Loucy (cell line): Measurements from ENCODE around the gene TCEANC2.

Experiments
- CTCF ChIP-seq: fragments of 200-600 bp; sonication (generic); conservative IDR thresholded peaks from 2 replicates; pipeline ENCODE4 v1.5.1; 2014; ENCODE audit warnings: mild to moderate bottlenecking, antibody characterized with exemption, low read length
- EZH2phosphoT487 ChIP-seq: fragments of 200-600 bp; IDR thresholded peaks from 2 replicates; pipeline ENCODE4 v1.6.1; 2018; ENCODE audit warnings: antibody characterized with exemption, mild to moderate bottlenecking, moderate library complexity, borderline replicate concordance

- TF ChIP-seq CTCF (no peak), EZH2phosphoT487 (no peak)
These were observed 40.8 kb downstream of the TCEANC2 start for GRCh38 chr1:54094001-54094729.
